A549 (cell line): ENCODE data around the gene RUNX1. TPM values are rescaled to one million over a fixed set of nuclear protein-coding genes. Genes with fewer than 3 reads are reported as not detected.

Experiments used
- ATAC-seq, 2 experiments: fragments of 200-7000 bp in 1 of 2; fragments of >200 bp in 1 of 2; cut with Nextera tagmentation in 1 of 2; cut with Tn5 transposase in 1 of 2; 3 replicates each; pipeline versions ENCODE4 v1.8.0 to v1.9.1; 2018 to 2020; ENCODE audit warnings: mild to moderate bottlenecking in 1 of 2, moderate library complexity in 1 of 2
- CTCF ChIA-PET: fragments of 300-600 bp; sonication (Branson Sonifier 250); formaldehyde crosslinking; extraction: SDS; loops from one replicate; lab custom pipeline; 2021; ENCODE audit warnings: antibody characterized with exemption, inconsistent platforms; lab: Yijun Ruan, JAX
- POLR2A ChIA-PET: fragments of 350-600 bp; formaldehyde crosslinking; extraction: SDS; loops from one replicate; lab custom pipeline; 2021; ENCODE audit warnings: antibody characterized with exemption, inconsistent platforms; lab: Yijun Ruan, JAX
- DNase-seq, 2 experiments: peaks; one replicate each; pipeline versions ENCODE4 v3.0.0 to v3.0.0-alpha.2; 2011 to 2016; ENCODE audit warnings: low read depth in 1 of 2, low spot score in 1 of 2
- FAIRE-seq: peaks from 2 replicates; lab custom pipeline; 2011; peaks lifted over from hg19 to GRCh38; lab: Jason Lieb, UNC
- H3K27ac ChIP-seq, 2 experiments: fragments of >200 bp; sonication (Bioruptor Twin); formaldehyde crosslinking; 3 replicates each; pipeline ENCODE4 v1.5.1; 2016 to 2017
- H3K4me1 ChIP-seq: fragments of >200 bp; sonication (Bioruptor Twin); formaldehyde crosslinking; 3 replicates; pipeline ENCODE4 v1.6.1; 2016
- H3K4me2 ChIP-seq: fragments of >200 bp; sonication (Bioruptor Twin); formaldehyde crosslinking; 3 replicates; pipeline ENCODE4 v1.6.1; 2016
- H3K4me3 ChIP-seq: fragments of >200 bp; sonication (Bioruptor Twin); formaldehyde crosslinking; 3 replicates; pipeline ENCODE4 v1.5.1; 2016
- H3K9me3 ChIP-seq: fragments of >200 bp; sonication (Bioruptor Twin); formaldehyde crosslinking; 3 replicates; pipeline ENCODE4 v1.6.1; 2016
- ATOH8 ChIP-seq: fragments of 250-450 bp; sonication (Bioruptor Pico); IDR thresholded peaks from 2 replicates; pipeline ENCODE4 v1.5.0; 2020; ENCODE audit warnings: low read depth, mild to moderate bottlenecking, moderate library complexity
- CBX2 ChIP-seq: fragments of 200-600 bp; sonication (generic); IDR thresholded peaks from 2 replicates; pipeline ENCODE4 v1.6.1; 2016; ENCODE audit warnings: low read depth, mild to moderate bottlenecking, borderline replicate concordance
- CEBPB ChIP-seq, 2 experiments: fragments of >200 bp in 1 of 2; sonication (Bioruptor Twin) in 1 of 2; formaldehyde crosslinking in 1 of 2; IDR thresholded peaks; 2 replicates each; pipeline ENCODE4 v1.6.1; 2012 to 2016
- EHMT2 ChIP-seq: fragments of 200-600 bp; sonication (generic); IDR thresholded peaks from 2 replicates; pipeline ENCODE4 v1.6.1; 2016; ENCODE audit warnings: antibody characterized with exemption, low read depth, mild to moderate bottlenecking, moderate library complexity
- ELK1 ChIP-seq: fragments of 150-350 bp; IDR thresholded peaks from 2 replicates; pipeline ENCODE4 v1.6.1; 2014; ENCODE audit warnings: low read depth, mild to moderate bottlenecking, low read length
- EP300 ChIP-seq, 2 experiments: fragments of >200 bp; sonication (Bioruptor Twin); formaldehyde crosslinking; IDR thresholded peaks; 2 replicates in 1 of 2; 3 replicates in 1 of 2; pipeline ENCODE4 v1.6.1; 2016 to 2017
- FOSB ChIP-seq: fragments of 250-450 bp; sonication (Bioruptor Pico); IDR thresholded peaks from 2 replicates; pipeline ENCODE4 v1.5.0; 2020; ENCODE audit warnings: mild to moderate bottlenecking, moderate library complexity
- FOXS1 ChIP-seq: fragments of 250-450 bp; sonication (Bioruptor Pico); IDR thresholded peaks from 2 replicates; pipeline ENCODE4 v1.5.0; 2020; ENCODE audit warnings: mild to moderate bottlenecking, moderate library complexity
- HMGXB4 ChIP-seq: fragments of 250-450 bp; sonication (Bioruptor Pico); IDR thresholded peaks from 2 replicates; pipeline ENCODE4 v1.5.0; 2021; ENCODE audit warnings: mild to moderate bottlenecking, moderate library complexity, borderline replicate concordance
- HOXB13 ChIP-seq: fragments of 250-450 bp; sonication (Bioruptor Pico); IDR thresholded peaks from 2 replicates; pipeline ENCODE4 v1.5.0; 2020; ENCODE audit warnings: low read depth, mild to moderate bottlenecking, moderate library complexity
- HOXB5 ChIP-seq: fragments of 250-450 bp; sonication (Bioruptor Pico); IDR thresholded peaks from 2 replicates; pipeline ENCODE4 v1.5.0; 2020; ENCODE audit warnings: mild to moderate bottlenecking, moderate library complexity
- JUN ChIP-seq, 2 experiments: fragments of >200 bp; sonication (Bioruptor Twin); formaldehyde crosslinking; IDR thresholded peaks; 2 replicates in 1 of 2; 3 replicates in 1 of 2; pipeline ENCODE4 v1.6.1; 2016 to 2017
- JUNB ChIP-seq: fragments of >200 bp; sonication (Bioruptor Twin); formaldehyde crosslinking; IDR thresholded peaks from 2 replicates; pipeline ENCODE4 v1.6.1; 2016
- KDM1A ChIP-seq: fragments of 200-600 bp; sonication (generic); IDR thresholded peaks from 2 replicates; pipeline ENCODE4 v1.6.1; 2016; ENCODE audit warnings: low read depth, mild to moderate bottlenecking
- MYC ChIP-seq: IDR thresholded peaks from 2 replicates; pipeline ENCODE4 v1.6.1; 2012; ENCODE audit warnings: mild to moderate bottlenecking, inconsistent platforms, low read length, improper control_type of control experiment, borderline replicate concordance
- NPAS2 ChIP-seq: fragments of 250-450 bp; sonication (Bioruptor Pico); IDR thresholded peaks from 2 replicates; pipeline ENCODE4 v1.8.0; 2022; ENCODE audit warnings: mild to moderate bottlenecking, moderate library complexity, borderline replicate concordance
- POLR2A ChIP-seq: IDR thresholded peaks from 2 replicates; pipeline ENCODE4 v1.6.1; 2012; ENCODE audit warnings: mild to moderate bottlenecking, low read length
- RAD21 ChIP-seq, 2 experiments: fragments of >200 bp in 1 of 2; sonication (Bioruptor Twin) in 1 of 2; formaldehyde crosslinking in 1 of 2; IDR thresholded peaks in 1 of 2; conservative IDR thresholded peaks in 1 of 2; 2 replicates in 1 of 2; 3 replicates in 1 of 2; pipeline ENCODE4 v1.6.1; 2012 to 2018; ENCODE audit warnings: inconsistent platforms in 1 of 2
- RCOR1 ChIP-seq: fragments of 150-350 bp; IDR thresholded peaks from 2 replicates; pipeline ENCODE4 v1.6.1; 2014; ENCODE audit warnings: antibody characterized with exemption, low read length, low read depth
- REST ChIP-seq: fragments of 200-600 bp; sonication (generic); IDR thresholded peaks from 2 replicates; pipeline ENCODE4 v1.6.1; 2016; ENCODE audit warnings: antibody characterized with exemption, mild to moderate bottlenecking, moderate library complexity
- RFX5 ChIP-seq: fragments of 450-650 bp; IDR thresholded peaks from 2 replicates; pipeline ENCODE4 v1.7.1; 2014; ENCODE audit warnings: antibody characterized with exemption, mild to moderate bottlenecking, moderate library complexity
- RNF2 ChIP-seq: fragments of 200-600 bp; sonication (generic); IDR thresholded peaks from 2 replicates; pipeline ENCODE4 v1.6.1; 2016; ENCODE audit warnings: low read depth, mild to moderate bottlenecking, antibody characterized with exemption, moderate library complexity, borderline replicate concordance
- SREBF2 ChIP-seq: fragments of 450-650 bp; IDR thresholded peaks from 2 replicates; pipeline ENCODE4 v1.6.1; 2014; ENCODE audit warnings: mild to moderate bottlenecking, moderate library complexity
- TP53 ChIP-seq: fragments of 250-450 bp; sonication (Bioruptor Pico); IDR thresholded peaks from 2 replicates; pipeline ENCODE4 v1.5.0; 2021; ENCODE audit warnings: mild to moderate bottlenecking, moderate library complexity
- USF2 ChIP-seq: fragments of 450-650 bp; IDR thresholded peaks from 2 replicates; pipeline ENCODE4 v1.6.1; 2014; ENCODE audit warnings: antibody characterized with exemption
- ZC3H11A ChIP-seq: fragments of 450-650 bp; IDR thresholded peaks from 2 replicates; pipeline ENCODE4 v1.6.1; 2014; ENCODE audit warnings: antibody characterized with exemption, mild to moderate bottlenecking
- WGBS: methylation state at CpG from one replicate; pipeline ENCODE4 v1.1.6; 2017; ENCODE audit errors: missing lambda C conversion rate; 5-methylcytosine and 5-hydroxymethylcytosine counted together
- polyA plus RNA-seq, 4 experiments: library from polyadenylated mRNA; depleted of rRNA in 3 of 4; stranded (reverse); fragments of >200 nt; fragmentation: RNase III in 1 of 4; extraction: RNeasy Plus Mini Kit Qiagen cat#74134 plus additional on column Dnase treatment in 1 of 4; gene quantifications; 2 replicates in 3 of 4; 3 replicates in 1 of 4; pipeline ENCODE4 v1.2.3, GENCODE V29; 2011 to 2017

Gene RUNX1
- polyA plus RNA-seq, 2 of the 4 experiments (the other 2 are of a cell fraction) = 5.5 TPM

- ATAC-seq (no peak), DNase-seq (no peak), FAIRE-seq (no peak)
- TF ChIP-seq KDM1A (no peak), EHMT2 (no peak), REST (no peak), ATOH8 (CRISPR knock-in tag) (no peak), SREBF2 (no peak), RFX5 (no peak), ELK1 (no peak), RNF2 (no peak), CEBPB (IDR thresholded peaks at IDR 0.05) (no peak), RCOR1 (no peak), NPAS2 (CRISPR knock-in tag) (no peak), USF2 (no peak), TP53 (CRISPR knock-in tag) (no peak)
- CTCF ChIA-PET = interaction anchor here (0.8 to 1.4 kb wide), 3 partner anchors 10 to 99 kb away, joined by 3 to 5 read pairs (median 3); no protein-coding TSS in a partner anchor
- H3K27ac ChIP-seq = no peak overlapping the region
- H3K4me2 ChIP-seq = no peak overlapping the region
- peaks cover 5% of the 10 kb centered on the region; the same call in 2 of the 3 replicates for H3K4me1 ChIP-seq
- no peaks in the 10 kb centered on the region for H3K9me3 ChIP-seq
- no peak overlapping the region for H3K4me3 ChIP-seq
- POLR2A ChIA-PET = interaction anchor here (0.5 to 0.7 kb wide), 2 partner anchors 59 to 95 kb away, joined by 3 read pairs; no protein-coding TSS in a partner anchor
- 96% methylated on average over 2 of the region's 2 CpGs for WGBS
Measured at GRCh38 chr21:34988625-34989024, 60.5 kb downstream of the RUNX1 start.

DNA sequence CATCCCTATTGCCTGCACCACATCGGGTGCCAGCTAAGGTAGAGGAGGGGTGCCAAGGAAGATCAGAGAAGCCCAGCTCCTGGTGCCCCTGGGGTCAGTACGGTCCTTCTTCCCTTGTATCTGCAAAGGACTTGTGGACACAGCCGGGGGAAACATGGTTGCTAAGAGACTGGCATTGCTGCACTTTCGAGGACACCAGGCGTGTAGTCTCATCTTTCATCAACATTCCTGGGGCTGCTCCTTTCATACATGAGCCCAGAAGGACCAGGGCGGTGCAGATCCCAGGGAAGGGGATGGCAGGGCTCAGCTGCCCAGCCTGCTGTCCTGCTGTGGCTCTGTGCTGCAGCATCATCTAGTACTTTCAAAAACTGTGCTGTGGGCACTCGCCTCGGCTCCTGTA lies 61.0 kb downstream of the RUNX1 start:
- no peak for ATAC-seq
- no peaks in the 10 kb centered on the region for H3K9me3 ChIP-seq
- FAIRE-seq = no peak
- DNase-seq = no peak
- no peak overlapping the region for H3K4me2 ChIP-seq
- peaks cover 9% of the 10 kb centered on the region; the same call in 2 of the 3 replicates for H3K4me1 ChIP-seq
- 71% methylated on average over 8 of the region's 8 CpGs for WGBS
- no peak overlapping the region for H3K27ac ChIP-seq
- ChIA-PET POLR2A (interaction anchor here (0.5 kb wide), 1 partner anchor 95 kb away, joined by 3 read pairs; no protein-coding TSS in a partner anchor), CTCF (interaction anchor here (0.8 to 1.0 kb wide), 2 partner anchors 10 to 98 kb away, joined by 3 read pairs; no protein-coding TSS in a partner anchor)
- no peak overlapping the region for H3K4me3 ChIP-seq
- TF ChIP-seq HOXB5 (CRISPR knock-in tag) (no peak), ATOH8 (CRISPR knock-in tag) (no peak), FOXS1 (no peak), JUN (IDR thresholded peaks at IDR 0.05) (no peak), NPAS2 (CRISPR knock-in tag) (no peak), RNF2 (no peak), HMGXB4 (CRISPR knock-in tag) (no peak), USF2 (no peak), EP300 (IDR thresholded peaks at IDR 0.05) (no peak), MYC (no peak), JUNB (no peak), RAD21 (conservative IDR thresholded peaks at IDR 0.05 in 1 of 2, IDR thresholded peaks at IDR 0.05 in 1 of 2) (no peak), FOSB (CRISPR knock-in tag) (no peak), ZC3H11A (no peak), HOXB13 (CRISPR knock-in tag) (no peak), CBX2 (no peak), POLR2A (no peak), SREBF2 (no peak)
